ENCODE results near the gene HOXC11.

GRCh38 chr12:53978477-53979356 is 5.8 kb downstream of the HOXC11 start:
- TF ChIP-seq, protein P1, sequence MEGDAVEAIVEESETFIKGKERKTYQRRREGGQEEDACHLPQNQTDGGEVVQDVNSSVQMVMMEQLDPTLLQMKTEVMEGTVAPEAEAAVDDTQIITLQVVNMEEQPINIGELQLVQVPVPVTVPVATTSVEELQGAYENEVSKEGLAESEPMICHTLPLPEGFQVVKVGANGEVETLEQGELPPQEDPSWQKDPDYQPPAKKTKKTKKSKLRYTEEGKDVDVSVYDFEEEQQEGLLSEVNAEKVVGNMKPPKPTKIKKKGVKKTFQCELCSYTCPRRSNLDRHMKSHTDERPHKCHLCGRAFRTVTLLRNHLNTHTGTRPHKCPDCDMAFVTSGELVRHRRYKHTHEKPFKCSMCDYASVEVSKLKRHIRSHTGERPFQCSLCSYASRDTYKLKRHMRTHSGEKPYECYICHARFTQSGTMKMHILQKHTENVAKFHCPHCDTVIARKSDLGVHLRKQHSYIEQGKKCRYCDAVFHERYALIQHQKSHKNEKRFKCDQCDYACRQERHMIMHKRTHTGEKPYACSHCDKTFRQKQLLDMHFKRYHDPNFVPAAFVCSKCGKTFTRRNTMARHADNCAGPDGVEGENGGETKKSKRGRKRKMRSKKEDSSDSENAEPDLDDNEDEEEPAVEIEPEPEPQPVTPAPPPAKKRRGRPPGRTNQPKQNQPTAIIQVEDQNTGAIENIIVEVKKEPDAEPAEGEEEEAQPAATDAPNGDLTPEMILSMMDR (IDR thresholded peaks at IDR 0.05; ENCODE audit: insufficient read depth, low read length), result no peak
- TF ChIP-seq POLR2AphosphoS5 (IDR thresholded peaks at IDR 0.05; ENCODE audit: low read depth), result no peak
- TF ChIP-seq, protein P2, sequence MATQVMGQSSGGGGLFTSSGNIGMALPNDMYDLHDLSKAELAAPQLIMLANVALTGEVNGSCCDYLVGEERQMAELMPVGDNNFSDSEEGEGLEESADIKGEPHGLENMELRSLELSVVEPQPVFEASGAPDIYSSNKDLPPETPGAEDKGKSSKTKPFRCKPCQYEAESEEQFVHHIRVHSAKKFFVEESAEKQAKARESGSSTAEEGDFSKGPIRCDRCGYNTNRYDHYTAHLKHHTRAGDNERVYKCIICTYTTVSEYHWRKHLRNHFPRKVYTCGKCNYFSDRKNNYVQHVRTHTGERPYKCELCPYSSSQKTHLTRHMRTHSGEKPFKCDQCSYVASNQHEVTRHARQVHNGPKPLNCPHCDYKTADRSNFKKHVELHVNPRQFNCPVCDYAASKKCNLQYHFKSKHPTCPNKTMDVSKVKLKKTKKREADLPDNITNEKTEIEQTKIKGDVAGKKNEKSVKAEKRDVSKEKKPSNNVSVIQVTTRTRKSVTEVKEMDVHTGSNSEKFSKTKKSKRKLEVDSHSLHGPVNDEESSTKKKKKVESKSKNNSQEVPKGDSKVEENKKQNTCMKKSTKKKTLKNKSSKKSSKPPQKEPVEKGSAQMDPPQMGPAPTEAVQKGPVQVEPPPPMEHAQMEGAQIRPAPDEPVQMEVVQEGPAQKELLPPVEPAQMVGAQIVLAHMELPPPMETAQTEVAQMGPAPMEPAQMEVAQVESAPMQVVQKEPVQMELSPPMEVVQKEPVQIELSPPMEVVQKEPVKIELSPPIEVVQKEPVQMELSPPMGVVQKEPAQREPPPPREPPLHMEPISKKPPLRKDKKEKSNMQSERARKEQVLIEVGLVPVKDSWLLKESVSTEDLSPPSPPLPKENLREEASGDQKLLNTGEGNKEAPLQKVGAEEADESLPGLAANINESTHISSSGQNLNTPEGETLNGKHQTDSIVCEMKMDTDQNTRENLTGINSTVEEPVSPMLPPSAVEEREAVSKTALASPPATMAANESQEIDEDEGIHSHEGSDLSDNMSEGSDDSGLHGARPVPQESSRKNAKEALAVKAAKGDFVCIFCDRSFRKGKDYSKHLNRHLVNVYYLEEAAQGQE (IDR thresholded peaks at IDR 0.05; ENCODE audit: insufficient replicate concordance, low read depth), result no peak
